Measurements from ENCODE around the gene ITFG1.
A peak's percentile ranks its signal among the peaks of the same experiment; 100 is the strongest.

The ITFG1 gene

DNA sequence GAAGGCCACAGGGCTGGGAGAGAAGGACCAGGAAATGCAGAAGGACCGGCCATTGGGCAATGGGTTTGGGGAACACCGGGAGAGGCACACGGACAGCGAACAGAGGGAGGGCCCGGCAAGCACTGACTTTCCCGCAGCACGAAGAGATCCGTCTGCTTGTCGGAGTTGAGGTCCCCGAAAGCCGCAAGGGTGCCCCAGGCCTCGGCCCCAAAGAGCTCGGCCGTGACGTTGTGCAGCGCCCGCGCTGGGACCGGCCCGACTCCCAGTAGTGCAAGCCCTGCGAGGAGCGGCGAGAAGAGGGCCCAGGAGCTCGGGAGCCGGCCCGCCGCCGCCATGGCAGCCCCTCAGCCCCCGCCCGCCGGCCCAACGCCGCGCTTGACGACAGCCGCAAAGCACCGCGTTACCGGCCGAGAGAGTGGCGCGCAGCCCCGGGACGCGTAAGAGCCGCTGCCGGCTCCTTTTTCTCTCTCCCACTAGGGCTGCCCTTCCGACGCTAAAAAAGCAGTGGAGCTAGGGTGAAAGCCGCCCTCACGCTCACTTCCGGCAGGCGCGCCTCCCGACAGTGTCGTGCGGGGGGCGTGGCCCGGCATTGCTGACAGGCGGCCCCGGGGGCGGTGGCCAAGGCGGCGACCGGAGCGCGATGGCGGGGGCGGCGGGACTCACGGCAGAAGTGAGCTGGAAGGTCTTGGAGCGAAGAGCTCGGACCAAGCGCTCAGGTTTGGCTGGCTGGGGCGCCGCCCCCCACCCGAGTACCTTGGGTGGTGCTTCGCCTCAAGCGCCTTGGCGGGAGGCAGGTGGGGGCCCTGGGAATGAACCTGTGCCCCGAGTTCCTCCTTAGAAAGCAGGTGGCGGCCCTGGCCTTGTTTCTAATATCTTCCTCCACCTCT lies at the start of gene ITFG1, which contains the start of gene PHKB:
TSS of gene ITFG1 (minus strand) at position 353 of the 887 bp plus-strand sequence. CDS start at position 335, 18 bp downstream.
TSS of gene PHKB (plus strand) at position 621 of the 887 bp plus-strand sequence. CDS start at position 641, 20 bp downstream.
- DNase-seq, result peak; percentile 93

DNA sequence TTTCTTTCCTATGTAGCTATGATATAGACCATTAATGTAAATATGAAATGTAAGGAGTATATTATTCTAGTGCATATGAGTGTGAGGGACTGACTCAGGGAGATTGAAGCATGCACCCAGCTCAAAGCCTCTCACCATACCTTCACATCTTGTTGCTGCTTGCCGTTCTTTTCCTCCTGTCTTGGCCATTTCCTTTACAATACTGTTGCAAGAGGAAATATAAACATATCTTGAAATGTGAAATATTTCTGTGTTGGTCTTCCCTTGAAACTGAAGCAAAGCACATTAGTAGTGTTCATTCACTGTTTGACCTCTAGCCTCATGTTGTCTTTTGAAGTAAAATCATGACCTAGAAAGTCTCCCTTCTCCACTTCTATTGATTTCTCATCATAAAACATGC lies 46.8 kb upstream of the ITFG1 start:
- no peak for DNase-seq

DNA sequence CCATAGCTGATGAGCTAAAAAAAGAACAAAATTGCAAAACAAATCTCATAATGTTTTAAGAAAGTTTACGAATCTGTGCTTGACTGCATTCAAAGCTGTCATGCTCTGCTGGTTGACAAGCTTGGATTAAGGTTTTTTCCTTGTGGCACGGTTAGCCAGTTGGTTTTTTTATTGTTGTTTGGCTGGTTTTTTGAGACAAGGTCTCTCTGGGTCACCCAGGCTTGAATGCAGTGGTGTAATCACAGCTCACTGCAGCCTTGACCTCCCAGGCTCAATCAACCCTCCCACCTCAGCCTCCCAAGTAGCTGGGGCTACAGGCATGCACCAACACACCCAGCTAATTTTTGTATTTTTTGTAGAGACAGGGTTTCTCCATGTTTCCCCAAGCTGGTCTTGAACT lies 45.9 kb upstream of the ITFG1 start:
- no peak for DNase-seq

DNA sequence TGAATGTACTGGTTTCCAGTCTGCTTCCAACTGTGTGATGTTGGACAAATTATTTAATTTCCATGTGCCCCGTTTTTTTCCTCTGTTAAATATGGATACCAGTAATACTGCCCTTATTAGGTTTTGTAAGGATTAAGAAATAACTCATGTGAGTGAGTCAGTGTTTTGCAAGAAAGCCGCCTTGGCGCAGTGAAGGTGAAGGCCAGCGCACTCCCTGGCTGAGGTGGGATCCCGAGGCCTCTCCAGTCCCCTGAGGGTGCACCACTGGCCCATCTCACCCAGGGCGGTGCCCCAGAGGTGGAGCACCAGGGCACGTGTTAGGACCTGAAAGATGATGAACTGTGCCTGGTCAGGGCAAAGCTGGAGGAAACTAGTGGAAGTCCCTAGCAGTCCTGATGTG lies 43.7 kb upstream of the ITFG1 start:
- no peak for DNase-seq

DNA sequence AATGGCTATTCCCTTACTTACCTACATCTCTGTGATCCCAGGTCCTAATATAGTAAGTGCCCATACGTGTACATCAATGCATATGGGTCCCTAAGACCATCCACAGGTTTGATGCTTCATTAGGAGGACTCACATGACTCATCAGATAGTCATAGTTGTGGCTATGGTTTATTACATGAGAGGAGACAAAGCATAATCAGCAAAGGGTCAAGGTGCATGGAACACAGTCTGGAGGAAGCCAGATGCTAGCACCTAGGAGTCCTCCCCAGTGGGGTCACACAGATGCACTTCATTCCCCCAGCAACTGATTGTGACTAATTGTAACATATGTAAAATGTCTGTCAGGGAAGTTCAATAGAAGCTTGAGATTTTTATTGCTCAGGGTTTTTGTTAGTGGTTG lies 43.1 kb upstream of the ITFG1 start:
- DNase-seq, result no peak

DNA sequence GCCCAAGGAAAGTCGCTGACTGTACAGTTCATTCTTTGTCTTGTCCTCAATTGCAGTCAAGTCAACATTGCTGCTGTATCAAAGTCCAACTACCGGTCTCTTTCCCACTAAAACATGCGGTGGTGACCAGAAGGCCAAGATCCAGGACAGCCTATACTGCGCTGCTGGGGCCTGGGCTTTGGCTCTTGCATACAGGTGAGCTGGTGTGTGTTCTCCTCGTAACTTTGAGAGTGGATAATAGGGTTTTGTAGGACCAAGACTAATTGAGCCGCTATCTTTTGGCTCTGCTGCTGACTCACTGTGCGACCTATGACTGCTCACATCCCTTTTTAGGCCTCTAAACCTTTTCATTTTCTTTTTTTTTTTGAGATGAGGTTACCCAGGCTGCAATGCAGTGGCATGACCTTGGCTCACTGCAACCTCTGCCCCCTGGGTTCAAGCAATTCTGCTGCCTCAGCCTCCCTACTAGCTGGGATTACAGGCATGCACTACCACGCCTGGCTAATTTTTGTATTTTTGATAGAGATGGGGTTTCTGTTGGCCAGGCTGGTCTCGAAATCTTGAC lies 38.9 kb upstream of the ITFG1 start:
- no peak for DNase-seq

DNA sequence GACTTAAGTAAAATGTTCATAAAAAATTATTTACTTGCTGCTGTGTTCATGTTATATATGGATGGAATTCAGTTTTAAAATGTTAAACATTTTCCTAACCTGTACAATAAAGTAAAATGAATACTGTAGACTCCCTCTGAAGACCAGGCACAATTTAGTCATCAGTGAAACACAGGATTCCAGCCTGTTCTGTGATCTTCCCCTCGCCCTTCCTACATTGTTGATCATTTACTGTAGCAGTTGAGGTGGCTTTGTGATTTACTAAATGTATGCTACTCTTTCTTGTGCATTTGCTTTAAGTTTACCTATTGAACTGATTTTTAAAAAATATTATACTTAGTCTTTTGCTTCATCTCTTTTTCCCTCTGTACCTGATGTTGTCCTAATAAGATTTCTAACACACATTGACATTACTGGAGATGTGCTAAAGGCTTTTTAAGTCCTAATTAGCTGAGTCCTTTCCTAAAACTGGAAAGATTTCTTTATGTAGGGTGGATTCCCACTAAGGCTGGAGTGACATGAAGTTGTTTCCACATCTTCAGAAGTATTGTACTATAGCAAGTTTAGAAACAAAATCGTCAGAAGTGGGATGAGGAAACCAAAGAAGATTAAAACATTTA lies 38.3 kb upstream of the ITFG1 start:
- DNase-seq, result no peak

DNA sequence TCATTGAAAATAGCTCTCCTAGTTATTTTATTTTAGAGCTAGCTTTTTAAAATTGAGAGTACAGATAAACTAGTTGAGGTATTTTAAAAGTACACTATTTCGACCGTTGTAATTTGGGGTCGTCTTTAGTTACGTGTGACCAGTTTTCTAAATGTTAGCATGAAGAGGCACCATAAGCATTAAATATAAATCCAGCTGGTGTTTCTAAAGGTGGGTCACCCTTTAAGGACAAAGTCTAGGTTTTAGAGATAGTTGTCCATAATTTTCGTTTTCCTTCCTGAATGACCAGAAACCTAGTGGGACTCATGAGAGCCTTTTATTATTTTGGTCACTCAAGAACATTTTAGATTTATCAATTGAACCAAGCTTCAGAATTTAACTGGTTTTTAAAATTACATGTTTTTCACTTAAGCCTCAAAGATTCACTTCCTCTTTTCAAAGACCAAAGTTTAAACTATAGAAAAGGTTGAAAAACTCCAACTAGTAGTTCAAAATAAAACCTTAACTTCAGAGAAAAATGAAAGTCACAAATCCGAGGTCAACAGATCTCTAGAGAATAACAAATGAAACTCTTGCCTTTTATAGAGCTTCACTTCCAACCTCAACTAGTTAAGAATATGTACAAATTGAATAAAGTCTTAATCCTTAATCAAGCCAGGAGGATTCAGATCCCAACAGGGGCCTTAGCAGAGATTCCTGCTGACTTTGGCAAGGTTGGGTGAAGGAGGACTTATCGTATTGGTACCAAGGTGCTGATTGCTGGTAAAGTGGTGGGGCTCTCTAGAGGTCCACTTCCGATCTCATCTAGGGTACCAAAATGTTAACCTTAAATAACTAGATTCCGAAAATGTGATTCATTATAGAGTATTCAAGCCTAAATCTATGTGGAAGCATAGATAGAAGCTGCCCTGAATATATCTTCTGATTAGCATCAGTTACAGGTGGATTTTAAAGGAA lies 32.8 kb upstream of the ITFG1 start:
- no peak for DNase-seq

DNA sequence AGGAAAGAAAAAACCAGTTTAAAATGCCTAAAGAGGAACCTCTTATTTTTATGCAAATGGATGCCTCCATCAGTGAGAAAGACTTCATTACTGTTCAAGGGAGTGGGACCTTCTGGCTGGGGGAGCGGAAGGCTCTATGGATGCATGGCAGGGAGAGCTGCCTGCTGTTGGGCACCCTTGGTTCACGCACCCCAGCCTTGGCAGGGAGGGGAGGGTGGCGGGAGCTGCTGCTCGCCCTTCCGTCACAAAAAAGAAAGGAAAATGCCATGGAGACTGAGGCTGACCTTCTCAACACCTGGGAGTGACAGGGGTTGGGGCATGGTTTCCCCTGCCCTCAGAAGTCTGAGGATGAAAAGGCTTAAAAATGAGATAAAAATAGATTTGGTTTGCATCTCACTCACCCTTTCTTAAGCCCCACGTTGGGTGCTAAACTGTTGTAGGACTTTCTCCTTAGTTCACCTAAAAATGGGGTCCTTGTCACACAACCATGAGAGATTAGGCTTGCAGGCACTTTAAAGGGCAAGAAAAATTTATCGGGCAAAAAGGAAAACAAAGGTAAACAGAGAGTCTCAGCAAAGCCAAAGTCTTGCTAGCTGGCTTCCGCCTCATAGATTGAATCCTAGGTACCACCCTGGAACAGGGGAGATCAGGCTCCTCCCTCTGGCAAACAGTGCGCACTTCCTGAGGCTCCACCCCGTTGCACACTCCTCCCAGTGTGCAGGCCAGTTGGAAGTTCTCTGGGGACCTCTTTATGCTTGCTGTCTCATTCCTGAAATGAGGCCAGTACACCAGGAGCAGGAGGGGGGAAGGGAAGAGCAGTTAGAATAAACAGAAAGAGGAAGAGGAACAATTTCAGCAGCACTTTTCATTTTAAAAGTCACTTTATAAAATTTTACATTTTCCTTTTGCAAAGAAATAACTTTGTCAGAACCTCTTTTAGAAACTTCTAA lies 31.8 kb upstream of the ITFG1 start:
- peak; percentile 13 for DNase-seq

DNA sequence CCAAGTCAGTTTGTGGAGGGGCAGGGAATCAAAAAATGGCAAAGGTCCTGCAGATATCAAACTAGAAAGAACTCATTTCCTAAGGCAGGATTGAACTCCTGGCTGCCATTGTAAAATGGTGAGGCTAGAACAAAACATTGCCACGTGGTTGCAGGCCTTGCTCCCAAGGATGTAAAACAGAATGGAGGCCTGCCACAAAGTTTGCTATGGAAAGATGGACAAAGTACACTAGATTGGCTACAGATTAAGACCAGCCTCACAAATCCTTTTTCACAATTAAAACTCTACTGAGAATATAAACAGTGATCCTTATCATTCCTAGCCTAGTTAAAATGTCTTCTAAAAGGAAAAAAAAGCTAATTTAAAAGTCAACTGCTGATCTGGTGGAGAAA lies 31.2 kb upstream of the ITFG1 start:
- DNase-seq, result no peak

DNA sequence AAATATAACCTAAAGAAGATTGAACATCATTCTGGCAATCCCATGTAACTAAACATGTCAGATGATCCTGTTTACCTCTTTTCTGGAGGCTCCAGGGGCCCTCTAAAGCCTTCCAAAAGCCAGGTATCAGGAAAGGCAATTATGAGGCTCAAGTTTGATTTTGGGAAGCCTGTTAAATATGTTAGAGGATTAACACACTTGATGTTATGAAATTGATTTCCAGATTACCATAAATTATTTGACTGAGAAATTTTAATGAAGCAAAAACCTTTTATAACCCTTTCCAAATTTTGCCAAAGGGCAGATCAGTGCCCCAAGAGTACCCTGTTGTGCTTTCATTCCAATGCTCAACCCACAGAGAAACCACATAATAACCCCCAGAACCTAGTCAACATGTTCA lies 29.6 kb upstream of the ITFG1 start:
- no peak for DNase-seq

DNA sequence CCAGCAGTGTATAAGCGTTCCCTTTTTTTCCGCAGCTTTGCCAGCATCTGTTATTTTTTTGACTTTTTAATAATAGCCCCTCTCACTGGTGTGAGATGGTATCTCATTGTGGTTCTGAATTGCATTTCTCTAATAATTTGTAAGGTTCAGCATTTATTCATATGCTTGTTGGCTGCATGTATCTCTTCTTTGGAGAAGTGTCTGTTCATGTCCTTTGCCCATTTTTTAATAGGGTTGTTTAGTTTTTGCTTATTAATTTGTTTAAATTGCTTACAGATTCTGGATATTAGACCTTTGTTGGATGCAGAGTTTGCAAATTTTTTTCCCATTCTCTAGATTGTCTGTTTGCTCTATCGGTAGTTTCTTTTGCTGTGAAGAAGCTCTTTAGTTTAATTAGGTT lies 27.2 kb upstream of the ITFG1 start:
- DNase-seq, result no peak

DNA sequence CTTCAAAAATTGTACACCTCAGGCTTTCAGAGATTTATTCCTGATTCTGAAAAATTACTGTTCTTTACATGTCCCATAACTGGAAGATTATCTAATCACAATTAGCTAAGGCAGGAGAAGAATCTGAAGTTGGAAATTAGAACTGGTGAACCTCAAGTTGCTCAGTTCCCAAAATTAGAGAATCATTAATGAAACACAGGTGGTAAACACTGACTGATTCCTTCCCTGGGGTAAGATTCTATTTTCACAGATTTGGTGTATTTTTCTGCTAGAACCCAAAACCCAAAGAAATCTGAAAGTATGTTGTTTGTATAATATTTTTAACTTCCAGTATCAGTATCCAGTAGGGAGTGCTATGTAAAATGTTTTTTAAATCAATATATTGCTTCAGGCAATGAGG lies 26.0 kb upstream of the ITFG1 start:
- DNase-seq, result no peak

DNA sequence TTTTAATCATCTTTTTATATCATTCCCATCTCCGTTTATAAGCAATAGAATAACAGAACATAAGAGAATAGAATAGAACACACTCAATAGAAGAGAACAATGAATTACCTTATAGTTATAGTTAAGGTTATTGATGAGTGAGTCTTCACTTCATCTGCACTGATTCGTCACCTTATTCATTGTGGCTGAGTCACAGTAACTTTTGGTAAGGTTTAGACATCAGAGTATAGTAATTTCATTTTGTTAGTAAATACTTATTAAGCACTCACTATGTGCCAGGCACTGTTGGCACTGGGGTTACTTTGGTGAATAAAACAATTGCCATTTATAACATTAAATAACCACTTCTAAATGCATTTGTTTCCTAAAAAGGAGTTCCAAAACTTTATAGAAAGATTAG lies 22.8 kb upstream of the ITFG1 start:
- no peak for DNase-seq

DNA sequence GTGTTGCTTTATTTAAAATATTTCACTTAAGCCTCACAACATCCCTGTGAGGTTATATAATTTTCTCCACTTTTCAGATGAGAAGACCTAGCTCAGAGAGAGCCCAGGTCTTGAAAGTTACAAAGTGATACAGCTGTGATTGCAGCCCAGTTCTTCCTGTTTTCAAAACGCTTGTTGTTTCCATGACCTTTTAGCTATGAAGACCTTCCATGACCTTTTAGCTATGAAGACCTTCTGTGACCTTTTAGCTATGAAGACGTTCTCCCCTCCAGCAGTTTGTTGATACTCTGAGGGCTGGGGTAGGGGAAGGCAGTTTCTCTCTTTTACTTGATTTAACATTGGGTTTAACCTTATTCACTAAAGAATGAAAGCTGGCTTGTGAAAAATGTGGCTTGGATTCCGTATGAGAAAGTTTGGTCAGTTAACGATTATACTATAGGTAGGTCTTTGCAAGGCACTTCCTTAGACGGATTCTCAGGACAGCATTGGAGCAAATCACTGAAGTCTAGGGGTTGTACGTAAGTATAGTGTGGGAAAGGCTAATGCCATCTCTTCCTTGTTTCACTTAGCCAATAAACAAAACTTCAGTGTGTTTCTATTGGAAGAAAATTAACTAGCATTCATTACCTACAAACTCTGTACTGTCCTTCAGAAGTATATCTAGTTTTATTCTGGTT lies 21.0 kb upstream of the ITFG1 start:
- no peak for DNase-seq

DNA sequence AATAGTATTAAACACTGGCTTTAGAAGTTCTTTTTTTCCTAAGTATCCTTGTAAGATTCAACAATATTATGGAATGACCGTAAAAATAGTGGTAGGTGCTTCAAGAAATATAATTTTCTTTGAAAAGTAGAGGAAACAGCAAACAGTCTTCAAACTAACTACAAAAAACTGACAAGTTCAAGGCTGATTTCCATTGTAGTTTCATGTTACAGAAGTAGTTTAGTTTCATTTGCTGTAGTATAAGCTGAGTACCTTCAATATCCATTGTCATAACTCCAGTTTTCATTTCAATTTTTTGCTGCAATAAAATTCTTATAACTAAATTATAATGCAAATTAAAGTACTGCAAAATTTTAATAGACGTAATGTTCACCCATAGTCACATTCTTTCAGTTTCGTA lies 19.5 kb upstream of the ITFG1 start:
- no peak for DNase-seq

DNA sequence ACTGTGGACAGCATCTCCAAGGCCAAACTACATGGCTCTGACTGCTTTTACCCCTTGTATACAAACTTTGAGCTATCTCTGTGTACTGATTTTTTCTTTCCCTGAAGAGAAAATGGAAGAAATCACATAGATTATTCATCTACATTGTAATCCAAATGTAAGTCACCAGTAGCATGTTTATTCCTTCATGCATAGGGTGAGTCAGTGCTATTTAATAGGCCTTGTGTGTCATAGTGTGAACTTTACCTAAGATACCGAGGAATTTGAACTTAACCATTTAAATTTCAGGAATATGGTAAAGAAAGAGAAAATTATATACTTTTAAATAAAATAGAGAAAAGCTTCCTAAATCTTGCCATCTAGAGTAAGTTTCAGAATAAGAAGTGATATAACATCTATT lies 16.8 kb upstream of the ITFG1 start:
- DNase-seq, result no peak

DNA sequence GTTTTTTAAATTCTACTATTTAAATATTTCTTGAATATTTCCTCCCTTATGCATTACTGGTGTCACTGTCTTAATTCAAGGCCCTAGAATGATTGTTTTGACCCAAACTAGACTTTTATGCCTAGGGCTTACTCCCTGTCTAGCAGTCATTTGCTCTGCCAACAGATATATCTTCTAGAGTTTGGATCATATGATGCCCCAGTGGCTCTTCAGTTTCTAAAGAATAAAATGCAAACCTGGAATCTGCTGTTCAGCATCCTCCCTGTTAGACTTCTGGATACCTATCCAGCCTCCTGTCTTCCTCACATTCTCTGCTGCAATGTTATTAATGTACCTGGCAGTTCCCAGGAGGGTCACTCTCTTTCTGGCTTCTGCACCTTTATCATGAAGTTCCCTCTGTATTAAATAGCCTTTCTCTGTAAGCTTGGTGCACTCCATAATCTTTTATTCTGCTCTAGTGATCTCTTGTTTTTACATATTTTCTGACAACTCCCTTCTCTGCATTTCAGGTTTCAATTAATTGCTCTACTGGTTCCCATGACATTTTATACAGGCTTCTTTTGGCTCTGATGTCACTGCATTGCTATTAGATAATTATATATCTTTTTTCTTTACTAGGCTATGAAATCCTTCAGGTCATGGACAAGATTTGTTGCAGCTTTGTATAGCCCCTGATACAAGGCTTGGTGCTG lies 15.9 kb upstream of the ITFG1 start:
- DNase-seq, result no peak

DNA sequence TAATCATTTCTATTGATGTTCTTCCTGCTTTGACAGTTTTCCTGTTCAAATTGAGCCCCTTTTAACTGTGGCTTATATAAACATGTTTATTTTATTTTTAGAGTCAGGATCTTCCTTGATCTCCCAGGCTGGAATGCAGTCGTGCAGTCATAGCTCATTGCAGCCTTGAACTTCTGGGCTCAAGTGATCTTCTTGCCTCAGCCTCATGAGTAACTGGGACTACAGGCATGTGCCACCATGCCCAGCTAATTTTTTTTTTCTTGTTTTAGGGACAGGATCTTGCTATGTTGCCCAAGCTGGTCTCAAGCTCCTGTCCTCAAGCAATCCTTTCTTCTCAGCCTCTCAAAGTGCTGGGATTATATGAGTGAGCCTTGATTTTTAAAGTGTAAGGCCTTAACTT lies 14.9 kb upstream of the ITFG1 start:
- DNase-seq, result no peak

DNA sequence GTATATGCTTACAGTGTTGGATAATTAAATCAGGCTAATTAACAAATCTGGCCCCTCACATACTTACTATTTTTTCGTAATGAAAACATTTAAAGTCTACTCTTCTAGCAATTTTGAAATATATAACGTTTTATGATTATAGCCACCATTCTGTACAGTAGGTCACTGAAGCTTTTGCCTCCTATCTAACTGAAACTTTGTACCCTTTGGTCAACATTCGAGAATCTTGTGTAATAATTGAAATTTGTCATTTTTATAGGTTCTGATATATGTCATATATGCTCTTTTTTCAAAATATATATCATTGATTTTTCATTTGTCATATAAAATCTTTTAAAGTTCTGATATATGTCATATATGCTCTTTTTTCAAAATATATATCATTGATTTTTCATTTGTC lies 12.9 kb upstream of the ITFG1 start:
- no peak for DNase-seq
